ENCODE measurements around the gene FOSB. TPM values are rescaled to one million over a fixed set of nuclear protein-coding genes. Genes with fewer than 3 reads are reported as not detected.

FOSB gene
- total and polyA plus RNA-seq, 9 of the 15 experiments (the other 6 are each of a cell fraction or from before 2014, with no cell fraction given), result 0.11 to 2.7 (median 0.73) TPM

DNA sequence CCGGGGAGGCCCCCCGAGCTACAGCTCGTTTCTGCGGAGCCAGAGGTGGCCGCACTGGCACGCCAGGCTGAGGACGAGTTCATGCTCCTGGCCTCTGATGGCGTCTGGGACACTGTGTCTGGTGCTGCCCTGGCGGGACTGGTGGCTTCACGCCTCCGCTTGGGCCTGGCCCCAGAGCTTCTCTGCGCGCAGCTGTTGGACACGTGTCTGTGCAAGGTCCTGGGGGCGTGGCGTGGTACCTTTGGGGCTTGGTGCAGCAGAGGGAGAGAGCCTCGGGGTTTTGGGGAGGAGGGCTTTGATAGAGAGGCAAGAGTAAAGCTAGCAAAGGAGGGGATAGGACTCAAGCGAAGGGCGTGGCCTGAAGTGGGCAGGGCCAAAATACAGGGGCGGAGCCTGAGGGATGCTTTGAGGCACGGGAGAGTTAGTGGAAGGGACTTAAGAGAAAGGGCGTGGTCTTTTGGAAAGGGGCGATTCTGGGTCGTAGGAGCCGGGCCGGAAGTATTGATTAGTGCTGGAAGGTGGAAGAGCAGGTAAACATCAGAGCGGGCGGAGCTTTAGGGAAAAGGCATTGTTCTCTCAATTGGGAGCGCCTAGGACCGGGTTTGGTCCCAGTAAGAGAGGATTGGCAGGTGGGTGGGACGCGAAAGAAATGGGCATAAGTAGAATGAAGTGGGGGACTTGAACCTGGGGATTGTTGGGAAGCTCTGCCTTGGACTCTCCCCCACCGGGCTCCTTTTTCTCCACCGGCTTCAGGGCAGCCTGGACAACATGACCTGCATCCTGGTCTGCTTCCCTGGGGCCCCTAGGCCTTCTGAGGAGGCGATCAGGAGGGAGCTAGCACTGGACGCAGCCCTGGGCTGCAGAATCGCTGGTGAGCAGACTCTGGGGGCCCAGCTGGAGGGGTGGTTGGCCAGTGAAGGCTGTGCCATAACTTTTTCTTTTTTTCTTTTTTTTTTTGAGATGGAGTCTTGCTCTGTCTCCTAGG, 31.7 kb downstream of the FOSB start (continued):
- TF ChIP-seq DEAF1 (CRISPR knock-in tag; IDR thresholded peaks at IDR 0.05) (no peak), TCFL5 (CRISPR knock-in tag; conservative IDR thresholded peaks at IDR 0.05) (no peak), SRSF9 (IDR thresholded peaks at IDR 0.05; ENCODE audit: borderline replicate concordance, low read depth, low read length) (no peak), ERF (CRISPR knock-in tag; IDR thresholded peaks at IDR 0.05) (no peak), HDGF (IDR thresholded peaks at IDR 0.05) (peak; percentile 61; the same call in 1 of the 2 replicates), MAFG (tag; conservative IDR thresholded peaks at IDR 0.05) (no peak), ZNF12 (CRISPR knock-in tag; IDR thresholded peaks at IDR 0.05) (no peak), NR0B1 (IDR thresholded peaks at IDR 0.05; ENCODE audit: partially characterized antibody) (no peak), ZNF263 (CRISPR knock-in tag; IDR thresholded peaks at IDR 0.05; ENCODE audit: borderline replicate concordance) (no peak), USF1 (CRISPR knock-in tag; IDR thresholded peaks at IDR 0.05) (peak; percentile 53), NRF1 (conservative IDR thresholded peaks at IDR 0.05 in 1 of 2, IDR thresholded peaks at IDR 0.05 in 1 of 2) (0 out of 4 replicates have a peak, but pooled peaks of 1 of the 2 experiments have one; percentile 35), BHLHE40 (IDR thresholded peaks at IDR 0.05; ENCODE audit: low read length) (peak; percentile 37; the same call in 1 of the 2 replicates), MYBL2 (IDR thresholded peaks at IDR 0.05; ENCODE audit: low read depth) (no peak), MYBL2 (CRISPR knock-in tag; IDR thresholded peaks at IDR 0.05; ENCODE audit: borderline replicate concordance) (no peak), JUND (IDR thresholded peaks at IDR 0.05; ENCODE audit: borderline replicate concordance, low read depth, low read length) (0 out of 2 replicates have a peak, but pooled peaks have one; percentile 2), JUND (tag; IDR thresholded peaks at IDR 0.05; ENCODE audit: borderline replicate concordance, low read depth, low read length) (no peak), KAT7 (CRISPR knock-in tag; IDR thresholded peaks at IDR 0.05; ENCODE audit: borderline replicate concordance) (no peak), ZNF695 (CRISPR knock-in tag; IDR thresholded peaks at IDR 0.05) (no peak), NFATC3 (IDR thresholded peaks at IDR 0.05) (no peak), ZEB2 (IDR thresholded peaks at IDR 0.05) (no peak)
- TF ChIP-seq, protein P1, sequence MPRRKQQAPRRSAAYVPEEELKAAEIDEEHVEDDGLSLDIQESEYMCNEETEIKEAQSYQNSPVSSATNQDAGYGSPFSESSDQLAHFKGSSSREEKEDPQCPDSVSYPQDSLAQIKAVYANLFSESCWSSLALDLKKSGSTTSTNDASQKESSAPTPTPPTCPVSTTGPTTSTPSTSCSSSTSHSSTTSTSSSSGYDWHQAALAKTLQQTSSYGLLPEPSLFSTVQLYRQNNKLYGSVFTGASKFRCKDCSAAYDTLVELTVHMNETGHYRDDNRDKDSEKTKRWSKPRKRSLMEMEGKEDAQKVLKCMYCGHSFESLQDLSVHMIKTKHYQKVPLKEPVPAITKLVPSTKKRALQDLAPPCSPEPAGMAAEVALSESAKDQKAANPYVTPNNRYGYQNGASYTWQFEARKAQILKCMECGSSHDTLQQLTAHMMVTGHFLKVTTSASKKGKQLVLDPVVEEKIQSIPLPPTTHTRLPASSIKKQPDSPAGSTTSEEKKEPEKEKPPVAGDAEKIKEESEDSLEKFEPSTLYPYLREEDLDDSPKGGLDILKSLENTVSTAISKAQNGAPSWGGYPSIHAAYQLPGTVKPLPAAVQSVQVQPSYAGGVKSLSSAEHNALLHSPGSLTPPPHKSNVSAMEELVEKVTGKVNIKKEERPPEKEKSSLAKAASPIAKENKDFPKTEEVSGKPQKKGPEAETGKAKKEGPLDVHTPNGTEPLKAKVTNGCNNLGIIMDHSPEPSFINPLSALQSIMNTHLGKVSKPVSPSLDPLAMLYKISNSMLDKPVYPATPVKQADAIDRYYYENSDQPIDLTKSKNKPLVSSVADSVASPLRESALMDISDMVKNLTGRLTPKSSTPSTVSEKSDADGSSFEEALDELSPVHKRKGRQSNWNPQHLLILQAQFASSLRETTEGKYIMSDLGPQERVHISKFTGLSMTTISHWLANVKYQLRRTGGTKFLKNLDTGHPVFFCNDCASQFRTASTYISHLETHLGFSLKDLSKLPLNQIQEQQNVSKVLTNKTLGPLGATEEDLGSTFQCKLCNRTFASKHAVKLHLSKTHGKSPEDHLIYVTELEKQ (CRISPR knock-in tag; IDR thresholded peaks at IDR 0.05), result no peak
